Choroid plexus epithelial cell (primary cell): ENCODE results near the gene SERPINA10.

ENCODE experiments used
- DNase-seq: peaks from one replicate; pipeline ENCODE4 v3.0.0-alpha.2; 2010; ENCODE audit warnings: low read depth
- H3K4me3 ChIP-seq: 2 replicates; pipeline ENCODE4 v1.5.1; 2011; ENCODE audit warnings: low read depth, mild to moderate bottlenecking, control low read depth, low read length, moderate library complexity
- CTCF ChIP-seq: conservative IDR thresholded peaks from 2 replicates; pipeline ENCODE4 v1.5.1; 2011; ENCODE audit warnings: low read depth, mild to moderate bottlenecking, control low read depth, inconsistent platforms, low read length, moderate library complexity

The SERPINA10 gene

GRCh38 chr14:94328196-94328595 is 35.1 kb upstream of the SERPINA10 start:
- DNase-seq = no peak
- no peak overlapping the region for H3K4me3 ChIP-seq
- no peak for TF ChIP-seq CTCF

- no peak for TF ChIP-seq CTCF
- H3K4me3 ChIP-seq = no peak within 1 kb of the TSS
- DNase-seq = peak; percentile 78
These were observed 29.8 kb upstream of the SERPINA10 start, which contains the start of gene SERPINA6 for GRCh38 chr14:94322648-94323570. Gene SERPINA6, minus strand, starts transcription at chr14:94323336. Its CDS starts 8,688 bp downstream, at chr14:94314648.

GRCh38 chr14:94321421-94322271 is 28.6 kb upstream of the SERPINA10 start:
- DNase-seq = no peak
- TF ChIP-seq CTCF = no peak
- no peak overlapping the region for H3K4me3 ChIP-seq

- no peak overlapping the region for H3K4me3 ChIP-seq
- no peak for DNase-seq
- no peak for TF ChIP-seq CTCF
These were observed 27.2 kb upstream of the SERPINA10 start for GRCh38 chr14:94320243-94320642.

- TF ChIP-seq CTCF = no peak
- DNase-seq = peak; percentile 67
- H3K4me3 ChIP-seq = no peak overlapping the region
These were observed 24.2 kb upstream of the SERPINA10 start for GRCh38 chr14:94317259-94317658.

- no peak for TF ChIP-seq CTCF
- H3K4me3 ChIP-seq = no peak overlapping the region
- no peak for DNase-seq
These were observed 23.6 kb upstream of the SERPINA10 start for GRCh38 chr14:94316692-94317091.
